GM12875 (cell line): ENCODE data around the gene SPPL2A.
"Not testable (repeated sequence)": the region's sequence is repeated elsewhere in the genome, so short reads cannot be mapped to it uniquely, and the experiment has no call there.

Source experiments
- H3K4me3 ChIP-seq: one replicate; pipeline ENCODE4 v1.5.1; 2011; ENCODE audit warnings: low read depth, low read length, control low read depth
- TF ChIP-seq, protein P1 (sequence below): IDR thresholded peaks from 2 replicates; pipeline ENCODE4 v1.5.1; 2011; ENCODE audit warnings: low read depth, mild to moderate bottlenecking, control low read depth, inconsistent platforms, low read length, moderate library complexity, borderline replicate concordance; ENCODE audit not compliant: insufficient read depth

The SPPL2A gene

DNA sequence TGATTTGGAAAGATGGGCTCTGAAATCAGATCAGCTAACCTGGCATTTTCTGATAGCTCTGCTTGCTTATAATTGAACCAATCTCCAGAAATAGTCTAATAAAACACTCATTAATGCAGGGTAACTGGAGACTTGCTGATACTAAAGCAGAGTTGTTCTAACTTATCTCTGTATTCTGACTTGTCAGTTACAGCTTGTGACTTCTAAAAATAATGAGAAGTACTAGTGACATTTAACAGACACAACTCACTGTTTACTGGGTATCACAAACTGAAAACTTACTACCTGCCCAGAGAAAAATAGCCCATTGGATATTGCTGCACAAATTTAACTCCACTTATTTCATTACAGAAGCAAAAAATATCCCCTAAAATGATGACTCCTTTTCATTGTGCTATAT lies 54.9 kb downstream of the SPPL2A start:
- H3K4me3 ChIP-seq: no peak overlapping the region
- TF ChIP-seq, protein P1, sequence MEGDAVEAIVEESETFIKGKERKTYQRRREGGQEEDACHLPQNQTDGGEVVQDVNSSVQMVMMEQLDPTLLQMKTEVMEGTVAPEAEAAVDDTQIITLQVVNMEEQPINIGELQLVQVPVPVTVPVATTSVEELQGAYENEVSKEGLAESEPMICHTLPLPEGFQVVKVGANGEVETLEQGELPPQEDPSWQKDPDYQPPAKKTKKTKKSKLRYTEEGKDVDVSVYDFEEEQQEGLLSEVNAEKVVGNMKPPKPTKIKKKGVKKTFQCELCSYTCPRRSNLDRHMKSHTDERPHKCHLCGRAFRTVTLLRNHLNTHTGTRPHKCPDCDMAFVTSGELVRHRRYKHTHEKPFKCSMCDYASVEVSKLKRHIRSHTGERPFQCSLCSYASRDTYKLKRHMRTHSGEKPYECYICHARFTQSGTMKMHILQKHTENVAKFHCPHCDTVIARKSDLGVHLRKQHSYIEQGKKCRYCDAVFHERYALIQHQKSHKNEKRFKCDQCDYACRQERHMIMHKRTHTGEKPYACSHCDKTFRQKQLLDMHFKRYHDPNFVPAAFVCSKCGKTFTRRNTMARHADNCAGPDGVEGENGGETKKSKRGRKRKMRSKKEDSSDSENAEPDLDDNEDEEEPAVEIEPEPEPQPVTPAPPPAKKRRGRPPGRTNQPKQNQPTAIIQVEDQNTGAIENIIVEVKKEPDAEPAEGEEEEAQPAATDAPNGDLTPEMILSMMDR: no peak

- TF ChIP-seq, protein P1: no peak
- no peak overlapping the region for H3K4me3 ChIP-seq
Observed at GRCh38 chr15:50707878-50708427, 57.6 kb downstream of the SPPL2A start.

DNA sequence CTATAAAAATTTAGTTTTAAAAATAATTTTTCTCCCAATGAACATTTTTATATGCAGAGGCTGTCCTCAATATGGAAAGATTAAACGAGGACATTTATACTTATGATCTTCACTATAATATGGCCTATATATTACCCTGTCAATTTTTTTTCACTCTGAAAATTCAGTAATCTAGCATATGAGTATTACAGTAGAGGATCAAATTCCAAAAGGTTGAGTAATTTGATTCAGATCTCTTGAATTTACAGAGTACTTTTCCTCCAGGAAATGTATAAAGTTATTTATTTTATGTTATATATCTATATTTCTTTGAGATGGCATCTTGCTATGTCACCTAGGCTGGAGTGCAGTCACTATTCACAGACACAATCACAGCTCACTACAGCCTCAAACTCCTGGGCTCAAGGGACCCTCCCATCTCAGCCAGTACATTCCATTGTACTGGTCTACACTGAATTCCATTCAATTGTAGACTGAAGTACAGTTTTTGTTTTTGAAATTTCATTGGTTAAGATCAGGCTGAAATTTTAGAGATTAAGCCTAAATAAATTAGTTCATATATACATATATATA lies 62.7 kb downstream of the SPPL2A start:
- H3K4me3 ChIP-seq: no peak overlapping the region
- TF ChIP-seq, protein P1: no peak

DNA sequence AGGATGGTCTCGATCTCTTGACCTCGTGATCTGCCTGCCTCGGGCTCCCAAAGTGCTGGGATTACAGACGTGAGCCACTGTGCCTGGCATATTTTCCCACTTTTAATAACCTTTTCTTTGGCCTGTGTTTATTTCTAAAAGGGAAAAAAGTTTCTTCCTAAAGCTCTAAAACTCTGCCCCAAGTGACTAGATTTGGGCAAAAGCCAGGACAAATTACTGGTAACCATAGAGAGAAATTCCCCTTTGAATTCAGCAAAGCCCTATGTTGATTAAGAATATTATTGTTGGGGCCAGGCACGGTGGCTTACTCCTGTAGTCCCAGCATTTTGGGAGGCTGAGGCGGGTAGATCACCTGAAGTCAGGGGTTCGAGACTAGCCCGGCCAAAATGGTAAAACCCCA lies 67.4 kb downstream of the SPPL2A start:
- H3K4me3 ChIP-seq: no peak overlapping the region
- TF ChIP-seq, protein P1: no peak

GRCh38 chr15:50697109-50697797 lies 68.3 kb downstream of the SPPL2A start:
- TF ChIP-seq, protein P1: no peak
- H3K4me3 ChIP-seq: no peak overlapping the region

DNA sequence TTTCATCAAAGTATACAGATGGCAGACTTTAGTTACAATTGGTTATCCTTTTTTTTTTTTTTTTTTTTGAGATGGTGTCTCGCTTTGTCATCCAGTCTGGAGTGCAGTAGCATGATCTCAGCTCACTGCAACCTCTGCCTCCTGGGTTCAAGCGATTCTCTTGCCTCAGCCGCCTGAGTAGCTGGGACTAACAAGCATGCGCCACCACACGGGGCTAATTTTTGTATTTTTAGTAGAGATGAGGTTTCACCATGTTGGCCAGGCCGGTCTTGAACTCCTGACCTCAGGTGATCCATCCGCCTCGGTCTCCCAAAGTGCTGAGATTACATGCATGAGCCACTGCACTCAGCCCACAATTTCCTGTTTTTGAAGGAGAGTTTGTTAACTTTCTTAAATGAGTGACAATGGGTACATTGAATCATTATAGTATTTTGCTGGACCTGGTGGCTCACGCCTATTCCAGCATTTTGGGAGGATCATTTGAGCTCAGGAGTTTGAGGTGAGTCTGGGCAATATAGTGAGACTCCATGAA lies 70.8 kb downstream of the SPPL2A start:
- H3K4me3 ChIP-seq: not testable (repeated sequence)

DNA sequence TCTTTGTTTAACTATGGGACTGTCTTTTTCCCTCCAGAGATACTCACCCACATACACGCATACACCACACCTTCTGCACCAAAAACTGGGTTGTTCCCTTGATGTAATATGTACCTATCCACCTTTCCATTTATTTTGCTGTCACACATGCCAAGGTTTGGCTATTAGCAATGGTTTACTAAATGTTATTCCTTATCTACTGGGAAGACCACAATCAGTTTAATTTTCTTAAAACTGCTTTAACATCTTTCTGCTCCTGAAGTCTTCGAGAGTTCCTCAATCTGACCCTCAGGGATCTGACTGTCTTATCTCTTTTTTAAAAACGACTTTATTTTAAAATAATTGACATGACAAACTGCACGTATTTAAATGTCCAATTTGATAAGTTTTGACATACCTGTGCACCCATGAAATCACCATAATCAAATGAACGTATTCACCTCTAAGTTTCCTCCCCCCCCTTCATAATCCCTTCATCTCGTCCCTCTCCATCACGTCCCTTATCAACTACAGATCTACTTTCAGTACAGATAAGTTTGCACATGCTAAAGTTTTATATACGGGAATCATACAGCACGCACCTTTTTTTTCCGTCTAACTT lies 78.1 kb downstream of the SPPL2A start:
- H3K4me3 ChIP-seq: peak overlapping the region; percentile 82
- TF ChIP-seq, protein P1: no peak
